IPS-15b (cell line): ENCODE data around the gene CD151.

ENCODE experiments used
- H3K27me3 ChIP-seq: one replicate; pipeline ENCODE4 v1.6.1; 2013; ENCODE audit warnings: low read length; ENCODE audit not compliant: control insufficient read depth, insufficient read depth
- H3K36me3 ChIP-seq: one replicate; pipeline ENCODE4 v1.6.1; 2013; ENCODE audit warnings: low read length; ENCODE audit not compliant: control insufficient read depth, insufficient read depth
- H3K4me1 ChIP-seq: one replicate; pipeline ENCODE4 v1.6.1; 2013; ENCODE audit warnings: mild to moderate bottlenecking, low read length; ENCODE audit not compliant: control insufficient read depth, insufficient read depth
- H3K4me3 ChIP-seq: one replicate; pipeline ENCODE4 v1.5.1; 2013; ENCODE audit warnings: low read depth, low read length
- H3K9ac ChIP-seq: one replicate; pipeline ENCODE4 v1.6.1; 2013; ENCODE audit warnings: low read depth, mild to moderate bottlenecking, low read length
- H3K9me3 ChIP-seq: one replicate; pipeline ENCODE4 v1.6.1; 2013; ENCODE audit warnings: mild to moderate bottlenecking, low read length; ENCODE audit not compliant: control insufficient read depth, insufficient read depth

Gene CD151

GRCh38 chr11:829176-829846, 3.4 kb upstream of the CD151 start:
- H3K9me3 ChIP-seq = no peaks in the 10 kb centered on the region
- peak overlapping the region; percentile 12 for H3K9ac ChIP-seq
- peaks cover 3% of the 10 kb centered on the region for H3K4me1 ChIP-seq
- H3K27me3 ChIP-seq = peaks cover 27% of the 10 kb centered on the region
- peak overlapping the region; percentile 68 for H3K4me3 ChIP-seq
- peaks cover 8% of the 10 kb centered on the region for H3K36me3 ChIP-seq

- Histone ChIP-seq H3K27me3 (peaks cover 27% of the 10 kb centered on the region), H3K4me1 (peaks cover 3% of the 10 kb centered on the region), H3K36me3 (peaks cover 2% of the 10 kb centered on the region), H3K9me3 (no peaks in the 10 kb centered on the region), H3K4me3 (peak overlapping the region; percentile 68), H3K9ac (peak overlapping the region; percentile 12)
Observed at GRCh38 chr11:829847-830294, 2.9 kb upstream of the CD151 start.

GRCh38 chr11:830295-831117, 2.2 kb upstream of the CD151 start:
- H3K4me1 ChIP-seq = peaks cover 3% of the 10 kb centered on the region
- H3K36me3 ChIP-seq = no peaks in the 10 kb centered on the region

GRCh38 chr11:831118-831864, 1.5 kb upstream of the CD151 start:
- H3K4me3 ChIP-seq = peak overlapping the region; percentile 68
- no peak overlapping the region for H3K9ac ChIP-seq
- H3K27me3 ChIP-seq = peaks cover 27% of the 10 kb centered on the region
- H3K9me3 ChIP-seq = no peaks in the 10 kb centered on the region
- H3K4me1 ChIP-seq = peaks cover 3% of the 10 kb centered on the region
- H3K36me3 ChIP-seq = no peaks in the 10 kb centered on the region

More at GRCh38 chr11:830295-831117, 2.2 kb upstream of the CD151 start:
- peaks cover 27% of the 10 kb centered on the region for H3K27me3 ChIP-seq
- peak overlapping the region; percentile 68 for H3K4me3 ChIP-seq
- H3K9ac ChIP-seq = no peak overlapping the region
- no peaks in the 10 kb centered on the region for H3K9me3 ChIP-seq

GRCh38 chr11:831961-832528, 707 bp upstream of the CD151 start:
- Histone ChIP-seq H3K4me1 (peaks cover 3% of the 10 kb centered on the region), H3K36me3 (peaks cover 4% of the 10 kb centered on the region), H3K27me3 (peaks cover 27% of the 10 kb centered on the region), H3K9me3 (no peaks in the 10 kb centered on the region), H3K4me3 (peak overlapping the region; percentile 55), H3K9ac (no peak overlapping the region)

- peaks cover 16% of the 10 kb centered on the region for H3K36me3 ChIP-seq
- peaks cover 3% of the 10 kb centered on the region for H3K4me1 ChIP-seq
- peak overlapping the region; percentile 65 for H3K4me3 ChIP-seq
- no peaks in the 10 kb centered on the region for H3K9me3 ChIP-seq
- H3K27me3 ChIP-seq = peaks cover 27% of the 10 kb centered on the region
- no peak overlapping the region for H3K9ac ChIP-seq
Observed at GRCh38 chr11:833114-833791, 501 bp downstream of the CD151 start.

- H3K9ac ChIP-seq = no peak overlapping the region
- peaks cover 7% of the 10 kb centered on the region for H3K4me1 ChIP-seq
Observed at GRCh38 chr11:833849-834311, 1.1 kb downstream of the CD151 start.

GRCh38 chr11:834371-835316, 1.9 kb downstream of the CD151 start:
- Histone ChIP-seq H3K9me3 (no peaks in the 10 kb centered on the region), H3K27me3 (peaks cover 18% of the 10 kb centered on the region), H3K9ac (no peak overlapping the region), H3K4me3 (no peak overlapping the region), H3K36me3 (peaks cover 28% of the 10 kb centered on the region), H3K4me1 (peaks cover 7% of the 10 kb centered on the region)

More at GRCh38 chr11:833849-834311, 1.1 kb downstream of the CD151 start:
- H3K36me3 ChIP-seq = peaks cover 20% of the 10 kb centered on the region
- peak overlapping the region; percentile 65 for H3K4me3 ChIP-seq
- H3K9me3 ChIP-seq = no peaks in the 10 kb centered on the region
- H3K27me3 ChIP-seq = peaks cover 23% of the 10 kb centered on the region

GRCh38 chr11:836274-836673, 3.5 kb downstream of the CD151 start:
- Histone ChIP-seq H3K36me3 (peaks cover 35% of the 10 kb centered on the region), H3K9ac (no peak overlapping the region), H3K4me1 (peaks cover 7% of the 10 kb centered on the region), H3K27me3 (peaks cover 10% of the 10 kb centered on the region), H3K9me3 (no peaks in the 10 kb centered on the region), H3K4me3 (no peak overlapping the region)

- Histone ChIP-seq H3K4me3 (no peak overlapping the region), H3K9ac (no peak overlapping the region), H3K27me3 (peaks cover 6% of the 10 kb centered on the region), H3K4me1 (peaks cover 8% of the 10 kb centered on the region), H3K36me3 (peaks cover 35% of the 10 kb centered on the region), H3K9me3 (no peaks in the 10 kb centered on the region)
Observed at GRCh38 chr11:836700-837099, 3.9 kb downstream of the CD151 start.
